Activated naive CD8-positive, alpha-beta T cell (primary cell): Measurements from ENCODE around the gene CPTP.

Experiments
- H3K27ac Mint-ChIP-seq: one replicate; pipeline ENCODE4 v1.8.0; 2021; ENCODE audit warnings: mixed read lengths
- H3K27me3 Mint-ChIP-seq: one replicate; pipeline ENCODE4 v1.8.0; 2021; ENCODE audit warnings: mixed read lengths
- H3K36me3 Mint-ChIP-seq: one replicate; pipeline ENCODE4 v1.8.0; 2021; ENCODE audit warnings: mixed read lengths
- H3K4me1 Mint-ChIP-seq: one replicate; pipeline ENCODE4 v1.8.0; 2021; ENCODE audit warnings: low read depth, mixed read lengths
- H3K4me3 Mint-ChIP-seq: one replicate; pipeline ENCODE4 v1.8.0; 2021; ENCODE audit warnings: mild to moderate bottlenecking, mixed read lengths
- H3K9me3 Mint-ChIP-seq: one replicate; pipeline ENCODE4 v1.8.0; 2021; ENCODE audit warnings: low read depth, mixed read lengths

The CPTP gene

GRCh38 chr1:1318777-1319645, 5.6 kb upstream of the CPTP start:
- Mint-ChIP-seq H3K4me3 (no peak overlapping the region), H3K27me3 (no peaks in the 10 kb centered on the region), H3K4me1 (peaks cover 19% of the 10 kb centered on the region), H3K9me3 (no peaks in the 10 kb centered on the region), H3K36me3 (no peaks in the 10 kb centered on the region), H3K27ac (no peak overlapping the region)

- Mint-ChIP-seq H3K4me1 (peaks cover 19% of the 10 kb centered on the region), H3K27me3 (no peaks in the 10 kb centered on the region), H3K36me3 (no peaks in the 10 kb centered on the region), H3K4me3 (no peak overlapping the region), H3K27ac (no peak overlapping the region), H3K9me3 (no peaks in the 10 kb centered on the region)
Observed at GRCh38 chr1:1319646-1319941, 5.0 kb upstream of the CPTP start.

GRCh38 chr1:1320666-1321448, 3.7 kb upstream of the CPTP start:
- H3K36me3 Mint-ChIP-seq, result no peaks in the 10 kb centered on the region
- peaks cover 20% of the 10 kb centered on the region for H3K4me1 Mint-ChIP-seq
- H3K4me3 Mint-ChIP-seq, result no peak overlapping the region
- no peaks in the 10 kb centered on the region for H3K27me3 Mint-ChIP-seq
- H3K27ac Mint-ChIP-seq, result no peak overlapping the region
- H3K9me3 Mint-ChIP-seq, result no peaks in the 10 kb centered on the region

GRCh38 chr1:1321477-1321876, 3.1 kb upstream of the CPTP start:
- Mint-ChIP-seq H3K4me3 (peak overlapping the region; percentile 30), H3K4me1 (peaks cover 24% of the 10 kb centered on the region), H3K27me3 (no peaks in the 10 kb centered on the region), H3K9me3 (no peaks in the 10 kb centered on the region), H3K27ac (no peak overlapping the region), H3K36me3 (no peaks in the 10 kb centered on the region)

- H3K27me3 Mint-ChIP-seq, result no peaks in the 10 kb centered on the region
- H3K9me3 Mint-ChIP-seq, result no peaks in the 10 kb centered on the region
- peak overlapping the region; percentile 95 for H3K4me3 Mint-ChIP-seq
- H3K36me3 Mint-ChIP-seq, result no peaks in the 10 kb centered on the region
- H3K4me1 Mint-ChIP-seq, result peaks cover 24% of the 10 kb centered on the region
- H3K27ac Mint-ChIP-seq, result peak overlapping the region; percentile 81
Observed at GRCh38 chr1:1322418-1322817, 2.2 kb upstream of the CPTP start.

- H3K27me3 Mint-ChIP-seq, result no peaks in the 10 kb centered on the region
- peaks cover 24% of the 10 kb centered on the region for H3K4me1 Mint-ChIP-seq
- peak overlapping the region; percentile 95 for H3K4me3 Mint-ChIP-seq
- no peaks in the 10 kb centered on the region for H3K9me3 Mint-ChIP-seq
- no peaks in the 10 kb centered on the region for H3K36me3 Mint-ChIP-seq
- no peak overlapping the region for H3K27ac Mint-ChIP-seq
Observed at GRCh38 chr1:1322952-1323351, 1.6 kb upstream of the CPTP start.

- Mint-ChIP-seq H3K27me3 (no peaks in the 10 kb centered on the region), H3K4me3 (peak overlapping the region; percentile 53), H3K4me1 (peaks cover 24% of the 10 kb centered on the region), H3K9me3 (no peaks in the 10 kb centered on the region), H3K27ac (no peak overlapping the region), H3K36me3 (no peaks in the 10 kb centered on the region)
Observed at GRCh38 chr1:1324084-1324523, 498 bp upstream of the CPTP start.

- Mint-ChIP-seq H3K4me1 (peaks cover 25% of the 10 kb centered on the region), H3K9me3 (no peaks in the 10 kb centered on the region), H3K27ac (no peak overlapping the region), H3K27me3 (no peaks in the 10 kb centered on the region), H3K4me3 (peak overlapping the region; percentile 74), H3K36me3 (no peaks in the 10 kb centered on the region)
Observed at GRCh38 chr1:1325288-1326074, 879 bp downstream of the CPTP start.

GRCh38 chr1:1326075-1326605, 1.5 kb downstream of the CPTP start:
- Mint-ChIP-seq H3K27me3 (no peaks in the 10 kb centered on the region), H3K27ac (no peak overlapping the region), H3K4me3 (peak overlapping the region; percentile 53), H3K9me3 (no peaks in the 10 kb centered on the region), H3K4me1 (peaks cover 25% of the 10 kb centered on the region), H3K36me3 (no peaks in the 10 kb centered on the region)

GRCh38 chr1:1327291-1327690, 2.7 kb downstream of the CPTP start:
- H3K4me3 Mint-ChIP-seq, result no peak overlapping the region
- peaks cover 17% of the 10 kb centered on the region for H3K4me1 Mint-ChIP-seq
- no peak overlapping the region for H3K27ac Mint-ChIP-seq
- H3K27me3 Mint-ChIP-seq, result no peaks in the 10 kb centered on the region
- H3K36me3 Mint-ChIP-seq, result no peaks in the 10 kb centered on the region
- no peaks in the 10 kb centered on the region for H3K9me3 Mint-ChIP-seq

GRCh38 chr1:1328254-1328653, 3.7 kb downstream of the CPTP start:
- Mint-ChIP-seq H3K27ac (no peak overlapping the region), H3K4me3 (no peak overlapping the region), H3K9me3 (no peaks in the 10 kb centered on the region), H3K4me1 (peaks cover 12% of the 10 kb centered on the region), H3K27me3 (no peaks in the 10 kb centered on the region), H3K36me3 (no peaks in the 10 kb centered on the region)

- Mint-ChIP-seq H3K9me3 (no peaks in the 10 kb centered on the region), H3K27me3 (no peaks in the 10 kb centered on the region), H3K36me3 (no peaks in the 10 kb centered on the region), H3K27ac (no peak overlapping the region), H3K4me3 (peak overlapping the region; percentile 53), H3K4me1 (peaks cover 8% of the 10 kb centered on the region)
Observed at GRCh38 chr1:1329304-1330210, 5.0 kb downstream of the CPTP start.

- no peaks in the 10 kb centered on the region for H3K9me3 Mint-ChIP-seq
- H3K36me3 Mint-ChIP-seq, result no peaks in the 10 kb centered on the region
- no peak overlapping the region for H3K27ac Mint-ChIP-seq
- no peaks in the 10 kb centered on the region for H3K27me3 Mint-ChIP-seq
- H3K4me3 Mint-ChIP-seq, result no peak overlapping the region
- H3K4me1 Mint-ChIP-seq, result peaks cover 8% of the 10 kb centered on the region
Observed at GRCh38 chr1:1330366-1331067, 5.9 kb downstream of the CPTP start.
